ENCODE measurements around the gene SSTR3. TPM values are rescaled to one million over a fixed set of nuclear protein-coding genes. Genes with fewer than 3 reads are reported as not detected.

SSTR3 gene
- total RNA-seq, 2 donors from 2014 or later = not detected

DNA sequence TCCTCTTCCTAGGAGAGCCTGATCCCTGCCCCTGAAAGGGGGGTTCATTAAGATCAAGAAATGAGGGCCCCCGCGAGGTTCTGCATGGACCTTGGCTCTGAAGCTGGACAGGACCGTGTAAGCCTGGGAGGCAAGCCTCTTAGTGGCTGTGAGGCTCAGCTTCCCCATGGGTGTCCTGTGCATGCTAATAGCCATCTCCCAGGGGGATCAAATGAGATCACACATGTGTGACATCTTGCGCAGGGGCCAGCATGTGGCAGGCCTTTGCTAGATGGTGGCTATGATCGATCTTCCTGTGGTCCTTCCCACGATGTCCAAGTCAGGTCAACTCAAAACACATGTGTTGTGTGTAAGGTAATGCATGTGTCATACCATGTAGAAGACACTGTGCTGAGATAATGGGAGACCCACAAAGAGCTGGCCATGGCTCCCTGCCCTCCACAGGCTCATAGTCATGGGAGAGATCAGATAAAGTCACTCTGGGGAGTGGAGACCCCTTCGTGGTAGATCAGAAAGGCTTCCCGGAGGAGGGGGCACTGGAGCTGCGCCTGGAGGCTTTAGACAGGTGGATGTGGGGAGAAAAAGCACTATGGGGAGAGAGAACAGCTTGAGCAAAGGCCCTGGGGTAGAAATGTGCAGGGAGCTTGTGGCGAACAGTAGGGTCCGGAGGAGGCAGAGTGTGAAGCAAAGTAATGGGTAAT, 28.1 kb upstream of the SSTR3 start:
- Histone ChIP-seq H3K27ac (no peak overlapping the region), H3K4me1 (peaks cover 0 to 7% of the 10 kb centered on the region in 2 donors), H3K4me3 (no peak overlapping the region), H3K27me3 (peaks cover 5 to 15% of the 10 kb centered on the region in 2 donors), H3K9me3 (no peaks in the 10 kb centered on the region), H3K36me3 (no peaks in the 10 kb centered on the region)
- TF ChIP-seq, protein P1, sequence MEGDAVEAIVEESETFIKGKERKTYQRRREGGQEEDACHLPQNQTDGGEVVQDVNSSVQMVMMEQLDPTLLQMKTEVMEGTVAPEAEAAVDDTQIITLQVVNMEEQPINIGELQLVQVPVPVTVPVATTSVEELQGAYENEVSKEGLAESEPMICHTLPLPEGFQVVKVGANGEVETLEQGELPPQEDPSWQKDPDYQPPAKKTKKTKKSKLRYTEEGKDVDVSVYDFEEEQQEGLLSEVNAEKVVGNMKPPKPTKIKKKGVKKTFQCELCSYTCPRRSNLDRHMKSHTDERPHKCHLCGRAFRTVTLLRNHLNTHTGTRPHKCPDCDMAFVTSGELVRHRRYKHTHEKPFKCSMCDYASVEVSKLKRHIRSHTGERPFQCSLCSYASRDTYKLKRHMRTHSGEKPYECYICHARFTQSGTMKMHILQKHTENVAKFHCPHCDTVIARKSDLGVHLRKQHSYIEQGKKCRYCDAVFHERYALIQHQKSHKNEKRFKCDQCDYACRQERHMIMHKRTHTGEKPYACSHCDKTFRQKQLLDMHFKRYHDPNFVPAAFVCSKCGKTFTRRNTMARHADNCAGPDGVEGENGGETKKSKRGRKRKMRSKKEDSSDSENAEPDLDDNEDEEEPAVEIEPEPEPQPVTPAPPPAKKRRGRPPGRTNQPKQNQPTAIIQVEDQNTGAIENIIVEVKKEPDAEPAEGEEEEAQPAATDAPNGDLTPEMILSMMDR (IDR thresholded peaks at IDR 0.05) = no peak
- no peak for DNase-seq (ENCODE audit: low spot score)

DNA sequence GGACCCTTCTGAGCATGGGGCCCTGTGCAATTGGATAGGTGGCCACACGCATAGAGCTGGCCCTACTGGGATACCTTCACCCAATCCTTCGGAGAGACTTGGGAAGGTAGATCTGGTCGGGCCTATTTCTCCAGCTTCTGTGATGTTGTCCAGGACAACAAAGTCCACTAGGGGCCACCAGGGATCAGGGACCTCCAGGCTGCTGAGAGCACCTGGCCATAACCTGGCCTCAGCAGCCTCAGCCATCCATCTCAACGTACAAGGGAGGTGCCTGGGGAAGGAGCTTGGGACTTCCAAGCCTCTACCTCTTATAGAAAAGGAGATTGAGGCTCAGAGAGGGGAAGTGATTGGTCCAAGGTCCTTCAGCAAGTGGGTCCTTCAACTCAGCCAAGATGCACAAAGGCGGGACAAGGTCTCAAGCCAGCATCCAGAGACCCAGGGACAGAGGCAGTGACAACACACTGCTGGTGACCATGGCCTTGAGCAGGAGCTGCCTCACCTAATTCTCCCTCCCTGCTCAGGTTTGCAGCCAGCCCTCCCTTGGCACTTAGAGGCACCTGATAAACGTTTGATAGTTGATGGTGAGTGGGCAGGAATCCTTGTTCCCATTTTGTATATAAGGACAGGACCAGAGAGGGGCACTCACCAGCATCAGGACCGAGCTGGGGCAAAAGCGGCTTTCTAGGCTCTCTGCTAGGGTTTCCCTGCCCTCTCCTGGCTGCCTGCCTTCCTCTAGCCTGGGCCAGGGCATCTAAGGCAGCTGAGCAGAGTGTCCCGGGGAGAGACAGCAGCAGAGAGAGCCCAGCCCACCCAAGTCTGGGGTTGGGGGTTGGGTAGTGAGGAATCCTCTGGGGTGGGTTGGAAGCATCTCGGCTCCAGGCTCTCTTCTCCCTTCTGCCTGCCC, 27.3 kb upstream of the SSTR3 start:
- no peak for DNase-seq (ENCODE audit: low spot score)
- TF ChIP-seq, protein P1 (IDR thresholded peaks at IDR 0.05) = no peak
- no peaks in the 10 kb centered on the region for H3K9me3 ChIP-seq
- H3K27me3 ChIP-seq = peaks cover 5 to 15% of the 10 kb centered on the region in 2 donors
- peaks cover 0 to 7% of the 10 kb centered on the region in 2 donors for H3K4me1 ChIP-seq
- no peaks in the 10 kb centered on the region for H3K36me3 ChIP-seq
- no peak overlapping the region for H3K27ac ChIP-seq
- no peak overlapping the region for H3K4me3 ChIP-seq

DNA sequence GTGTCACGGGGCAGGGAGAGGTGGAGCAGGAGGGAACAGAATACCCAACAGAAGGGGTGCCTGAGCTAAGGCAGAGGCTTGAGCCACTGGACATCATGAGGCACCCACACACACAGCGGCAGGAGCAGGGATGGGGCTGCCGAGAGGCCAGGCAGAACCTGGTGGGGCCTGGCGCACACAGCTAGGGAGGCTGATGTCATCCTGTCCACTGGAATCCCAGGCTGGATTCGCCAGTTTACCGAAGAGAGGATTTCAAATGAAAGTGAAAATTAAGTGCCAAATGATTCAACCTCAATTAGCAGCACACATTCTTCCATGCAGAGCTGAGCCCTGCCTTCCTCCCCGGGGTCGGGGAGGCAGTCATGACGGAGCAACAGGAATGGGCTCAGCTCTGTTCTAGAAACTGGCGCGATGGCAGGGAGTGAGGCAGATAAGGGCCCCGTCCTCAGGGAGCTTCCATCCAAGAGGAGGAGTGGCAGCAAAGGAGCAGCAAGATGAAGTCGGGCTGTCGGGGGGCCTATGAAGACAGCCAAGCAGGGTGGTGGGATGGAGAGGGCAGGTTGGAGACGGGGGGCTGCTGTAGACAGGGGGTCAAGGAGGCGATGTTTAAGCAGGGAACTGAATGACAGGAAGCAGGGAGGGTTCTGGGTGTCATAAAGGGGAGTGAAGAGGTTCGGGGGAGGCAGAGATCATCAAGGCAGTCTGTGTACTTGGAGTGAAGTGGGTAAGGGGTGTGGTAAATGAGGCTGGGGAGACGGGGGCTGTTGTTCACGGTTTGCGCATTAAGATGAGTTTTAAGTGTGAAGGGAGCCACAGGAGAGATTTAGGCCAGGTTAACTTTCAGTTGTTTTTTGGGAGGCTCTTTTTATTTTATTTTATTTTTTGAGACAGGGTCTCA, 25.3 kb upstream of the SSTR3 start:
- TF ChIP-seq, protein P1 (IDR thresholded peaks at IDR 0.05) = no peak
- Histone ChIP-seq H3K4me3 (no peak overlapping the region), H3K27me3 (peaks cover 5 to 8% of the 10 kb centered on the region in 2 donors), H3K27ac (no peak overlapping the region), H3K9me3 (no peaks in the 10 kb centered on the region), H3K4me1 (no peaks in the 10 kb centered on the region), H3K36me3 (no peaks in the 10 kb centered on the region)
- no peak for DNase-seq (ENCODE audit: low spot score)

DNA sequence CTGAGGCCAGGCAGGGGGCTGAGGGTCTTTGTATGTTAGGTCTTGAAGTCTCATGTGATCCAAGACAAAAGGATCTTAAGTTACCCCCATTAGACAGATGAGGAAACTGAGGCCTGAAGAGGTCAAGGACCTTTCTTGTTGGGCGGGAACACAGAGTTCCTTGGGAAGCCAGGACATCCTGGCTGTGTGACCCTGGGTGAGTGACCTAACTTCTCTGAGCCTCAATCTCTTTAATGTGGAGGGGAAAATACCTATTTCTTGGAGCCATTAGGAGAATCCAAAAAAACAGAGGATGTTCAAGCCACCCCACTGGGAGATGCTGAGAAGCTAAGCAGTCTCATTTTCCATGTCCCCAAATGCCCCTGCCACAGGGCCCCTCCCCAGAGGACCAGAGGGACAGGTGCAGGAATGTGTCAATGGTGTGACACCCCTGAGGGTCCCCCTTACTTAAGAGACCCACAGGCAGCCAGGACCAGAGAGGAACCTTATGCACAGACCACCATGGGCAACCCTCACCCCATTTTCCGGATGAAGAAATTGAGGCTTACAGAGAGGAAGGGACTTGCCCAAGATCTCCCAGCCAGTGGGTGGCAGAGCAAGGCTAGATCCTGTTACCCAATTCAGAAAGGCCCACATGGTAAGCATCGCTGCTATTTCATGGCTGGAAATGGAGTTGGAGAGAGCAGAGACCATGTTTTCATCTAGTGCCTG, 23.8 kb upstream of the SSTR3 start:
- Histone ChIP-seq H3K27me3 (peaks cover 0 to 8% of the 10 kb centered on the region in 2 donors), H3K4me3 (no peak overlapping the region), H3K9me3 (no peaks in the 10 kb centered on the region), H3K27ac (no peak overlapping the region), H3K4me1 (no peaks in the 10 kb centered on the region), H3K36me3 (no peaks in the 10 kb centered on the region)
- DNase-seq (ENCODE audit: low spot score) = no peak
- TF ChIP-seq, protein P1 (IDR thresholded peaks at IDR 0.05) = no peak
